ENCODE measurements around the gene SRD5A1.

Gene SRD5A1

DNA sequence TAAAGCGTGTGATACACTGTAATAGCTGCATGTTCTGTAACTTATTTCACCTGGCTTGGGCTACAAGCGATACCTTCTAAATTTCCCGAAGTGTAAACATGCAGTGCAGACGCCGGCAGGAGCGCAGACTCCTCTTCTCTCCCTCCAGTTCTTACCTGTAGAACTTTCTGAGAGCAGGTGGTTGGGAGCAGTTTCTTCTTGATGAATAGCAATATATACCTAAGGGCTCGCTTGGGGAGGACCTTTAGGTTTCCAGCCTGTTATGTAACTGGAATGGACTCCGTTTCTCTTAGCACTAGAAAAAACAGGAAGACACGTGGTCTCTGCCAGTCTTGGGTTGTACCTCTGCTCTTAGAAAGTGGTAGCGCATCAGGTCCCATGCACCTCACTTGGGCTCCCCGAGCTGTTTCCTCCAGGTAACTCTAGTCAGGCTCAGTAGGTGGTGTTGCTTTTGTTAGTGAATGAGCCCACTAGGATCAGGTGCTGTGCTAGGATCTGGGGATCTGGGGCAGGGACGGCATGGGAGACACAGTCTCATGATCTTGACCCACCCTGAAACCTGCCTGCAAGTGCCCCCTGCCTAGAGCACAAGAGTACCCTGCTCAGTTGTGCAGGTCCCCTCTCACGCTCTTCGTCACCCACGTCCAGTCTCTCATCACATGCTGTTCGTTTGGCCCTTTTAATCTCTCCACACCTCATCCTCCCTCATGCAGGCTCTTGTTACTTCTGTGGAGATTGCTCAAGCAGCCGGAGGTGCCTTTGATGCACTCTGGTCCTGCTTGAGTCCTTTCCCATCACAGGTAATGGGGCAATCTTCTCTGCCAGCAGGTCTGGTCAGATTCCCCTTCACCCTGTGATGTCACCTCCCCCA is 82.8 kb downstream of the SRD5A1 start:
- H3K9ac ChIP-seq (ENCODE audit: low read depth, low read length): peak overlapping the region; percentile 70
- H3K4me2 ChIP-seq (ENCODE audit: low read length): peak overlapping the region; percentile 92
- no peaks in the 10 kb centered on the region for H3K9me3 ChIP-seq (replicated peaks; ENCODE audit: low read length)
- H3K27me3 ChIP-seq (ENCODE audit: control insufficient read depth, insufficient read depth, low read length): no peaks in the 10 kb centered on the region
- peaks cover 52% of the 10 kb centered on the region for H3K4me1 ChIP-seq (ENCODE audit: control insufficient read depth, insufficient read depth, low read length)
- H3K4me3 ChIP-seq (ENCODE audit: low read length): peak overlapping the region; percentile 70
- H3K36me3 ChIP-seq (ENCODE audit: insufficient read depth, low read length): peaks cover 8% of the 10 kb centered on the region

GRCh38 chr5:6716629-6717149 is 83.4 kb downstream of the SRD5A1 start:
- Histone ChIP-seq H3K9ac (ENCODE audit: low read depth, low read length) (no peak overlapping the region), H3K4me1 (ENCODE audit: control insufficient read depth, insufficient read depth, low read length) (peaks cover 55% of the 10 kb centered on the region)

GRCh38 chr5:6717247-6717646 is 84.0 kb downstream of the SRD5A1 start:
- Histone ChIP-seq H3K4me3 (ENCODE audit: low read length) (peak overlapping the region; percentile 70), H3K4me1 (ENCODE audit: control insufficient read depth, insufficient read depth, low read length) (peaks cover 58% of the 10 kb centered on the region), H3K4me2 (ENCODE audit: low read length) (peak overlapping the region; percentile 92), H3K27me3 (ENCODE audit: control insufficient read depth, insufficient read depth, low read length) (no peaks in the 10 kb centered on the region), H3K9ac (ENCODE audit: low read depth, low read length) (no peak overlapping the region), H3K9me3 (replicated peaks; ENCODE audit: low read length) (no peaks in the 10 kb centered on the region), H3K36me3 (ENCODE audit: insufficient read depth, low read length) (peaks cover 8% of the 10 kb centered on the region)

More at GRCh38 chr5:6716629-6717149, 83.4 kb downstream of the SRD5A1 start:
- H3K9me3 ChIP-seq (replicated peaks; ENCODE audit: low read length): no peaks in the 10 kb centered on the region
- H3K4me3 ChIP-seq (ENCODE audit: low read length): peak overlapping the region; percentile 70
- no peaks in the 10 kb centered on the region for H3K27me3 ChIP-seq (ENCODE audit: control insufficient read depth, insufficient read depth, low read length)
- peak overlapping the region; percentile 92 for H3K4me2 ChIP-seq (ENCODE audit: low read length)
- peaks cover 8% of the 10 kb centered on the region for H3K36me3 ChIP-seq (ENCODE audit: insufficient read depth, low read length)

DNA sequence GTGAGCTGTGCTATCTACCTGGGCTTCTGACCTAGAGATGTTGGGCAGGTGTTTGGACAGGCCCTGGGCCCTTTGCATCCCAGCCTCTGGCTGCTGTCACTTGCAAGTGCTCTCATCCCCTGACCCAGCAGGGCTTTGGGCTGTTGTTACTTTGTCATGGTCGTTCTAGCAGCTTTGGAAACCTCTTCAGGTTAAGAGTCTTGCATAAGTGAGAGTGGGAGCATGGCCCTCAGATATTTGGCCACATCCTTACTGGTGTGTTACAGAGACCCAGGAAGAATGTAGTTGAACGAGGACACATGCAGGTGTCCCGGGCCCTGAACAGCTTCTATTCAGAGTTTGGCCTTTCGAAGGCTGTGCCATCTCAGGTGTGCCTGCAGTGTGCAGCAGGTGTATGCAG is 84.4 kb downstream of the SRD5A1 start:
- Histone ChIP-seq H3K27me3 (ENCODE audit: control insufficient read depth, insufficient read depth, low read length) (no peaks in the 10 kb centered on the region), H3K4me1 (ENCODE audit: control insufficient read depth, insufficient read depth, low read length) (peaks cover 63% of the 10 kb centered on the region), H3K9ac (ENCODE audit: low read depth, low read length) (no peak overlapping the region), H3K36me3 (ENCODE audit: insufficient read depth, low read length) (peaks cover 8% of the 10 kb centered on the region), H3K9me3 (replicated peaks; ENCODE audit: low read length) (no peaks in the 10 kb centered on the region), H3K4me2 (ENCODE audit: low read length) (peak overlapping the region; percentile 92), H3K4me3 (ENCODE audit: low read length) (no peak overlapping the region)

- Histone ChIP-seq H3K4me1 (ENCODE audit: control insufficient read depth, insufficient read depth, low read length) (peaks cover 68% of the 10 kb centered on the region), H3K27me3 (ENCODE audit: control insufficient read depth, insufficient read depth, low read length) (no peaks in the 10 kb centered on the region), H3K9me3 (replicated peaks; ENCODE audit: low read length) (no peaks in the 10 kb centered on the region), H3K9ac (ENCODE audit: low read depth, low read length) (no peak overlapping the region), H3K4me2 (ENCODE audit: low read length) (peak overlapping the region; percentile 27), H3K4me3 (ENCODE audit: low read length) (no peak overlapping the region), H3K36me3 (ENCODE audit: insufficient read depth, low read length) (peaks cover 8% of the 10 kb centered on the region)
Observed at GRCh38 chr5:6718161-6718681, 85.0 kb downstream of the SRD5A1 start.

DNA sequence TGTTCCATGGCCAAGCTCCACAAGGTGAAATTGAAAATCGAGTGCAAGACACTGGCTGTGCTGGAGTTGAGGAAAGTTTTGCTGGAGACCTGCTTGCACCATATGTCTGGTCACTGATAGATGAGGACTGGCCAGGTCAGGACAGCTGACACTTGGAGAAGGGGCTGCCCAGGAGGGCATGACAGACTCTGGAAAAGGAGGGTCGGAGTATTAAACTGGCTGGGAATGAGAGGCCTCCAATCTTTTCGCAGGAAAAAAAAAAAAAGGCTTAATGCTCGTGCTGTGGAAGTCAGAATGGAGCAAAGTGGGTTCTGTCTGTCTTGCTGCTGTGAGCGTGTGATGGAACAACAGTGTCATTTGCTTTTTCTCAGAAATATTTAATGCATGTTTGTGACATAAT is 85.5 kb downstream of the SRD5A1 start:
- H3K9me3 ChIP-seq (replicated peaks; ENCODE audit: low read length): no peaks in the 10 kb centered on the region
- H3K27me3 ChIP-seq (ENCODE audit: control insufficient read depth, insufficient read depth, low read length): no peaks in the 10 kb centered on the region
- peaks cover 73% of the 10 kb centered on the region for H3K4me1 ChIP-seq (ENCODE audit: control insufficient read depth, insufficient read depth, low read length)
- no peak overlapping the region for H3K4me3 ChIP-seq (ENCODE audit: low read length)
- peaks cover 11% of the 10 kb centered on the region for H3K36me3 ChIP-seq (ENCODE audit: insufficient read depth, low read length)
- peak overlapping the region; percentile 27 for H3K4me2 ChIP-seq (ENCODE audit: low read length)
- H3K9ac ChIP-seq (ENCODE audit: low read depth, low read length): no peak overlapping the region

- Histone ChIP-seq H3K4me1 (ENCODE audit: control insufficient read depth, insufficient read depth, low read length) (peaks cover 80% of the 10 kb centered on the region), H3K9me3 (replicated peaks; ENCODE audit: low read length) (no peaks in the 10 kb centered on the region), H3K9ac (ENCODE audit: low read depth, low read length) (no peak overlapping the region), H3K4me2 (ENCODE audit: low read length) (no peak overlapping the region), H3K27me3 (ENCODE audit: control insufficient read depth, insufficient read depth, low read length) (no peaks in the 10 kb centered on the region), H3K4me3 (ENCODE audit: low read length) (no peak overlapping the region), H3K36me3 (ENCODE audit: insufficient read depth, low read length) (peaks cover 16% of the 10 kb centered on the region)
Observed at GRCh38 chr5:6719417-6719816, 86.2 kb downstream of the SRD5A1 start.

- Histone ChIP-seq H3K4me2 (ENCODE audit: low read length) (peak overlapping the region; percentile 33), H3K9ac (ENCODE audit: low read depth, low read length) (no peak overlapping the region), H3K36me3 (ENCODE audit: insufficient read depth, low read length) (peaks cover 19% of the 10 kb centered on the region), H3K27me3 (ENCODE audit: control insufficient read depth, insufficient read depth, low read length) (no peaks in the 10 kb centered on the region), H3K9me3 (replicated peaks; ENCODE audit: low read length) (no peaks in the 10 kb centered on the region), H3K4me1 (ENCODE audit: control insufficient read depth, insufficient read depth, low read length) (peaks cover 80% of the 10 kb centered on the region), H3K4me3 (ENCODE audit: low read length) (no peak overlapping the region)
Observed at GRCh38 chr5:6719896-6720560, 86.8 kb downstream of the SRD5A1 start.

DNA sequence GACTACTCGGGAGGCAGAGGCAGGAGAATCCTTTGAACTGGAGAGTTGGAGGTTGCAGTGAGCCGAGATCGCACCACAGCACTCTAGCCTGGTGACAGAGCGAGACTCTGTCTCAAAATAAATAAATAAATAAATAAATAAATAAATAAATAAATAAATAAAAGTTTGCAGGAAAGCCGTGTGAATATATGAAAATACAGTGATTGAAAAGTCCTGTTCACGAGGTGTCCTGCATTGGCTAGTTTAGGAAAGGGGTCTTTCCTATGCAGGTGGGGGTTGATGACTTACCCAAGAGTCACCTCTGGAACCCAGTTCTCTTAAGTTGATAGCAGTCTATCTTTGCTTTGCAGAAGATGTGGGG is 87.3 kb downstream of the SRD5A1 start:
- Histone ChIP-seq H3K9ac (ENCODE audit: low read depth, low read length) (no peak overlapping the region), H3K4me2 (ENCODE audit: low read length) (peak overlapping the region; percentile 85), H3K4me3 (ENCODE audit: low read length) (no peak overlapping the region), H3K27me3 (ENCODE audit: control insufficient read depth, insufficient read depth, low read length) (no peaks in the 10 kb centered on the region), H3K36me3 (ENCODE audit: insufficient read depth, low read length) (peaks cover 22% of the 10 kb centered on the region), H3K4me1 (ENCODE audit: control insufficient read depth, insufficient read depth, low read length) (peaks cover 75% of the 10 kb centered on the region), H3K9me3 (replicated peaks; ENCODE audit: low read length) (no peaks in the 10 kb centered on the region)

- H3K9ac ChIP-seq (ENCODE audit: low read depth, low read length): peak overlapping the region; percentile 65
- peak overlapping the region; percentile 85 for H3K4me2 ChIP-seq (ENCODE audit: low read length)
- peak overlapping the region; percentile 58 for H3K4me3 ChIP-seq (ENCODE audit: low read length)
- no peaks in the 10 kb centered on the region for H3K9me3 ChIP-seq (replicated peaks; ENCODE audit: low read length)
- H3K27me3 ChIP-seq (ENCODE audit: control insufficient read depth, insufficient read depth, low read length): no peaks in the 10 kb centered on the region
- H3K4me1 ChIP-seq (ENCODE audit: control insufficient read depth, insufficient read depth, low read length): peaks cover 66% of the 10 kb centered on the region
- H3K36me3 ChIP-seq (ENCODE audit: insufficient read depth, low read length): peaks cover 29% of the 10 kb centered on the region
Observed at GRCh38 chr5:6721442-6721841, 88.2 kb downstream of the SRD5A1 start.

- H3K36me3 ChIP-seq (ENCODE audit: insufficient read depth, low read length): peaks cover 25% of the 10 kb centered on the region
- peak overlapping the region; percentile 58 for H3K4me3 ChIP-seq (ENCODE audit: low read length)
- peak overlapping the region; percentile 65 for H3K9ac ChIP-seq (ENCODE audit: low read depth, low read length)
- H3K4me1 ChIP-seq (ENCODE audit: control insufficient read depth, insufficient read depth, low read length): peaks cover 60% of the 10 kb centered on the region
- H3K4me2 ChIP-seq (ENCODE audit: low read length): peak overlapping the region; percentile 85
- H3K27me3 ChIP-seq (ENCODE audit: control insufficient read depth, insufficient read depth, low read length): no peaks in the 10 kb centered on the region
- H3K9me3 ChIP-seq (replicated peaks; ENCODE audit: low read length): no peaks in the 10 kb centered on the region
Observed at GRCh38 chr5:6722015-6722414, 88.8 kb downstream of the SRD5A1 start.

All from skeletal muscle satellite cell (primary cell).